Lower lobe of right lung (tissue), 2 donors: ENCODE results near the gene DNAH3. TPM values are rescaled to one million over a fixed set of nuclear protein-coding genes. Genes with fewer than 3 reads are reported as not detected.
"Not testable (repeated sequence)": the region's sequence is repeated elsewhere in the genome, so short reads cannot be mapped to it uniquely, and the experiment has no call there.

Source experiments
- ATAC-seq, 2 donors: fragments of 200-7000 bp; cut with Tn5 transposase; one replicate each; pipeline ENCODE4 v1.9.1; 2020 to 2022; ENCODE audit warnings: mild to moderate bottlenecking in 2 of 2, moderate library complexity in 2 of 2
- DNase-seq: peaks from one replicate; pipeline ENCODE4 v3.0.0-alpha.2; 2020
- H3K27ac ChIP-seq: fragments of 200-600 bp; one replicate; pipeline ENCODE4 v1.8.0; 2022
- H3K27me3 ChIP-seq: fragments of 200-600 bp; one replicate; pipeline ENCODE4 v1.8.0; 2022; ENCODE audit warnings: low read depth
- H3K36me3 ChIP-seq: fragments of 200-600 bp; one replicate; pipeline ENCODE4 v1.8.0; 2022; ENCODE audit warnings: mild to moderate bottlenecking
- H3K4me1 ChIP-seq: fragments of 200-600 bp; one replicate; pipeline ENCODE4 v1.8.0; 2022
- H3K4me3 ChIP-seq: fragments of 200-600 bp; one replicate; pipeline ENCODE4 v1.8.0; 2022; ENCODE audit warnings: mild to moderate bottlenecking
- H3K9me3 ChIP-seq: fragments of 200-600 bp; one replicate; pipeline ENCODE4 v1.8.0; 2022
- CTCF ChIP-seq: fragments of 200-600 bp; IDR thresholded peaks from one replicate; pipeline ENCODE4 v1.8.0; 2022; ENCODE audit warnings: antibody characterized with exemption, mild to moderate bottlenecking
- intact Hi-C: fragments of 100-400 bp; cut with DNase I; formaldehyde crosslinking; loops from one replicate; pipeline ENCODE4 v1.11.0; 2022
- total RNA-seq: library from RNA; stranded (reverse); fragmentation: NEBNext Ultra II Directional; extraction: Animal tissue kit (Norgen Biotek cat#: 25700); gene quantifications from one replicate; pipeline ENCODE4 v1.2.1, GENCODE V29; 2021
- donor health status: DM: no; HTN: yes; CAD: no; lungs with severe emphysema.

The DNAH3 gene
- total RNA-seq, 1 donor from 2014 or later: 10.9 TPM

- Histone ChIP-seq H3K36me3 (peaks cover 84% of the 10 kb centered on the region), H3K27ac (no peak overlapping the region), H3K4me1 (no peaks in the 10 kb centered on the region), H3K9me3 (no peaks in the 10 kb centered on the region), H3K27me3 (no peaks in the 10 kb centered on the region), H3K4me3 (no peak overlapping the region)
- DNase-seq (no peak), ATAC-seq (no peak)
- intact Hi-C loops: loop anchor here (10.0 kb wide), 1 partner anchor 129 kb away; no protein-coding TSS in a partner anchor
- TF ChIP-seq CTCF: no peak
Measured at GRCh38 chr16:21175397-21175796, 24.8 kb upstream of the DNAH3 start.

DNA sequence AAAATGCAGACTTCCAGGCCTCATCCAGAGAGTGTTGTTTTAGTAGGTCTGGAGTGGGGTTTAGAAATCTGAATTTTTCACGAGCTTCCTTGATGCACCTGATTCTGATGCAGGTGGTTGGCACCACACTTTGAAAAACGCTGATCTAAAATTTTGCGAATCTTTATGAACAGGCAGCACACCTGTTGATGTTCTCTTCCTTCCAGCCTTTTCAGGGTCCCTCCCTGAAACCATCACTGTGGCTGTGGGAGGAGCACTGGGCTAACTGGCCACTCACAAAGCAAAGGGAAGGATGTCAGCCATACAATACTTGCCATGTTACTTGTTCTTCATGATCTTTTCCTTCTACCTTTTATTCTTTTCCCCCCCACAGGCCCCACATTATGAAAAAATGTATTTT, 22.0 kb upstream of the DNAH3 start:
- intact Hi-C loops: loop anchor here (10.0 kb wide), 1 partner anchor 132 kb away; no protein-coding TSS in a partner anchor
- ATAC-seq: no peak
- no peak for TF ChIP-seq CTCF
- H3K36me3 ChIP-seq: peaks cover 67% of the 10 kb centered on the region
- no peak overlapping the region for H3K4me3 ChIP-seq
- H3K9me3 ChIP-seq: no peaks in the 10 kb centered on the region
- DNase-seq: no peak
- H3K27ac ChIP-seq: no peak overlapping the region
- no peaks in the 10 kb centered on the region for H3K27me3 ChIP-seq
- no peaks in the 10 kb centered on the region for H3K4me1 ChIP-seq

DNA sequence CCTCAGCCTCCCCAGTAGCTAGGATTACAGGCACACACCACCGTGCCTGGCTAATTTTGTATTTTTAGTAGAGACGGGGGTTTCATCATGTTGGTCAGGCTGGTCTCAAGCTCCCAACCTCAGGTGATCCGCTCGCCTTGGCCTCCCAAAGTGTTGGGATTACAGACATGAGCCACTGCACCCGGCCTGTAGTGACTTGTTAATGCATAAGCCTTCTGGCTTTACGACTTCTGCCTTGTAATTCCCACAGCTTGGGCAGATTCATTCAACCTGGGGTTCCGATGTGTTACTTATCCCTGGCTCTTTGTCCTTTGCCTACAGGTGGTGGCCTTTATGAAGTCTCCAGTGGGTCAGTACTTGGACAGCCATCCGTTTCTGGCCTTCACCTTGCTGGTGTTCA, 19.5 kb upstream of the DNAH3 start:
- peaks cover 77% of the 10 kb centered on the region for H3K36me3 ChIP-seq
- not testable (repeated sequence) for H3K27ac ChIP-seq, H3K4me1 ChIP-seq, DNase-seq, ATAC-seq, H3K9me3 ChIP-seq, H3K27me3 ChIP-seq, H3K4me3 ChIP-seq
- intact Hi-C loops: loop anchor here (10.0 kb wide), 1 partner anchor 135 kb away; no protein-coding TSS in a partner anchor

DNA sequence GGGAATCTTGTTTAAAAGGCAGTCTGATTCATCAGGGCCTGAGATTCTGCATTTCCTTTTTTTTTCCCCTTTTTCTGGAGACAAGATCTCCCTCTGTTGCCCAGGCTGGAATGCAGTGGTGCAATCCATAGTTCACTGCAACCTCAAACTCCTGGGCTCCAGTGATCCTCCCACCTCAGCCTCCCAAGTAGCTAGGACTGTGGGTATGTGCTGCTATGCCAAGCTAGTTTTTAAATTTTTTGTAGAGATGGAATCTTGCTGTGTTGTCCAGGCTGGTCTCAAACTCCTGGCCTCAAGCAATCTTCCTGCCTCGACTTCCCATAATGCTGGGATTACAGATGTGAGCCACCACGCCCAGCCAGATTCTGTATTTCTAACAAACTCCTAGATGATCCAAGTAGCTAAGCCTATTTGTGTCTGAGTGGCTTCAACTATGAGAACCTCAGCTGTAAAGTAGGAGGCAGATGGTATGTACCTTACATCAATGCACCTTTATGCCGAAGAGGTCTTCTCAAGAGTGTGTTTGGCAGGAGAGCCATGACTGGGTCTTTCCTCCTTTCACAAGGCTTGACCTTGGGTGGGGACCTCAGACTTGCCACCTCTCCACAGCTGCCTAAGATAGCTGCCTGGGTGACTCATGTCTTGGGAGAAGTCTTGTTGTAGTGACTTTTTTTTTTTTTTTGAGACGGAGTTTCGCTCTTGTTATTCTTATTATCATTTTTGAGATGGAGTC, 18.8 kb upstream of the DNAH3 start:
- Histone ChIP-seq H3K4me3 (no peak overlapping the region), H3K36me3 (peaks cover 76% of the 10 kb centered on the region), H3K4me1 (no peaks in the 10 kb centered on the region), H3K27me3 (no peaks in the 10 kb centered on the region), H3K27ac (no peak overlapping the region), H3K9me3 (no peaks in the 10 kb centered on the region)
- intact Hi-C loops: no loop called here
- DNase-seq (no peak), ATAC-seq (peak in 1 of 2 donors; percentile 50)
- no peak for TF ChIP-seq CTCF

DNA sequence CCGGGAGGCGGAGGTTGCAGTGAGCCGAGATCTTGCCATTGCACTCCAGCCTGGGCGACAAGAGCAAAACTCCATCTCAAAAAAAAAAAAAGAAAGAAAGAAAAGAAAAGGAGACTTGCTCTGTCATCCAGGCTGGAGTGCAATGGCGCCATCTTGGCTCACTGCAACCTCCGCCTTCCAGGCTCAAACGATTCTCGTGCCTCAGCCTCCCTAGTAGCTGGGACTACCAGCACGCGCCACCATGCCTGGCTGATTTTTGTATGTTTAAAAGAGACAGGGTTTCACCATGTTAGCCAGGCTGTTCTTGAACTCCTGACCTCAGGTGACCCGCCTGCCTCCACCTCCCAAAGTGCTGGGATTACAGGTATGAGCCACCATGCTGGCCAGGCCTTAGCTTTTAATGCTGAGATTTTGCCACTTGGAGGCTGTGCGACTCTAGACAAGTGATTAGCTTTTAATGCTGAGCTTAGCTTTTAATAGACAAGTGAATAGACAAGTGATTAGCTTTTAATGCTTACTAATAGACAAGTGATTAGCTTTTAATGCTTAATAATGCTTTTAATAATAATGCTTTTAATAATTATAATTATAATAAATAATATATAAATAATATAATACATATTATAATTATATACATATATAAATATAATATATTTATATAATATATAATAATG, 17.4 kb upstream of the DNAH3 start:
- ATAC-seq (no peak), DNase-seq (no peak)
- H3K4me3 ChIP-seq: no peak overlapping the region
- H3K4me1 ChIP-seq: peaks cover 5% of the 10 kb centered on the region
- no peak for TF ChIP-seq CTCF
- H3K9me3 ChIP-seq: no peaks in the 10 kb centered on the region
- intact Hi-C loops: no loop called here
- no peak overlapping the region for H3K27ac ChIP-seq
- no peaks in the 10 kb centered on the region for H3K27me3 ChIP-seq
- peaks cover 77% of the 10 kb centered on the region for H3K36me3 ChIP-seq

- no peak for TF ChIP-seq CTCF
- DNase-seq: no peak
- intact Hi-C loops: no loop called here
- Histone ChIP-seq H3K27me3 (no peaks in the 10 kb centered on the region), H3K4me1 (peaks cover 12% of the 10 kb centered on the region), H3K27ac (no peak overlapping the region), H3K36me3 (peaks cover 71% of the 10 kb centered on the region), H3K9me3 (no peaks in the 10 kb centered on the region), H3K4me3 (no peak overlapping the region)
- ATAC-seq: no peak
Measured at GRCh38 chr16:21167360-21167759, 16.7 kb upstream of the DNAH3 start.
